ENCODE data around the gene ZBTB20.

DNA sequence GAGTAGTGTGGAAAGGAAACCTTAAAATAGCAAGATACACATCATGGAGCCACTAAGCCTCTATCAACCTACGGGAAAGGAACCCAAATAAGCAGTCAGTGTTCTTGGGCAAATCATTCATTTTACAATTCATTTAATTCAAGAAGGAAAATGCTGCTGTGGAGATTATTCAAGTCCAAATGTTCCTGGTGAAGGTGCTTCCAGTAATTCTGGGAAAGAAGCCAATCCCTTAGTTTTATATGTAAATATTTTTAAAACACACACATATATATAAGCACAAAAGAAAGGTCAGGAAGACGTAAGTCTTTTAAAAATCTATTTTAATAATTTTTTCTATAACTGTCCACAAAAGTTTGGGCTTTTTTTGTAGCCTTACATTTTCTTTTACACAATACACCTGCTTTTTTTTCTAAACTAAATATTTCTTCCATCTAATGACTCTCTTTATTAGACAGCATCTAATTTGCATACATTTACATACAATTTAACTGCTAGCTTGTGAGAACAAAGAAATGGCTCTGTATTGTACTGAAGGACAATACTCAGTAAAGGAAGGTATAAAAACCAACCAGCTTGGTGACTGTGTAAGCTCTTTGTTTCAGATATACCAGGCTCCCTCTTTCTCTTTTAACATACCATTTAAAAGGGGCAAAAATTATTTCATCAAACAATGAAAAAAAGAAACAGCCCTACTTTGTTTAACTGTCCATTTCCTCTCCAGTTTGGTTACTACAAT, 269.5 kb downstream of the ZBTB20 start:
- no peak for TF ChIP-seq CTCF (IDR thresholded peaks at IDR 0.05)
- TF ChIP-seq EZH2 (IDR thresholded peaks at IDR 0.05; ENCODE audit: borderline replicate concordance, insufficient read depth, low read depth, low read length, poor library complexity, severe bottlenecking), result no peak

Data from B cell (primary cell).